IgD-negative memory B cell (primary cell): Measurements from ENCODE around the gene UNC13D. TPM values are rescaled to one million over a fixed set of nuclear protein-coding genes. Genes with fewer than 3 reads are reported as not detected.
"Not testable (repeated sequence)": the region's sequence is repeated elsewhere in the genome, so short reads cannot be mapped to it uniquely, and the experiment has no call there.

ENCODE experiments used
- H3K27ac Mint-ChIP-seq, 3 donors: one replicate each; pipeline ENCODE4 v1.8.0; 2020 to 2022; ENCODE audit warnings: mild to moderate bottlenecking in 3 of 3, mixed read lengths in 3 of 3, moderate library complexity in 1 of 3
- H3K27me3 Mint-ChIP-seq: one replicate; pipeline ENCODE4 v1.8.0; 2021; ENCODE audit warnings: mixed read lengths
- H3K36me3 Mint-ChIP-seq: one replicate; pipeline ENCODE4 v1.8.0; 2020; ENCODE audit warnings: mild to moderate bottlenecking, mixed read lengths
- H3K4me1 Mint-ChIP-seq, 3 donors: one replicate each; pipeline ENCODE4 v1.8.0; 2020 to 2022; ENCODE audit warnings: mixed read lengths in 3 of 3, mild to moderate bottlenecking in 1 of 3
- H3K4me3 Mint-ChIP-seq, 4 donors: one replicate each; pipeline ENCODE4 v1.8.0; 2020 to 2022; ENCODE audit warnings: mild to moderate bottlenecking in 4 of 4, mixed read lengths in 4 of 4, moderate library complexity in 3 of 4
- H3K9me3 Mint-ChIP-seq, 3 donors: one replicate each; pipeline ENCODE4 v1.8.0; 2020 to 2021; ENCODE audit warnings: mixed read lengths in 3 of 3, mild to moderate bottlenecking in 1 of 3
- polyA plus RNA-seq: library from polyadenylated mRNA; unstranded; fragments of 300-500 nt; fragmentation: Illumina TruSeq; gene quantifications from one replicate; pipeline ENCODE4 v1.2.3, GENCODE V29; 2021

The UNC13D gene
- polyA plus RNA-seq, 1 donor from 2014 or later: 42.0 TPM

GRCh38 chr17:75815399-75815798 is 28.8 kb downstream of the UNC13D start:
- Mint-ChIP-seq H3K36me3 (no peaks in the 10 kb centered on the region), H3K4me3 (no peak overlapping the region), H3K9me3 (no peaks in the 10 kb centered on the region), H3K27ac (no peak overlapping the region), H3K27me3 (no peaks in the 10 kb centered on the region), H3K4me1 (no peaks in the 10 kb centered on the region)

DNA sequence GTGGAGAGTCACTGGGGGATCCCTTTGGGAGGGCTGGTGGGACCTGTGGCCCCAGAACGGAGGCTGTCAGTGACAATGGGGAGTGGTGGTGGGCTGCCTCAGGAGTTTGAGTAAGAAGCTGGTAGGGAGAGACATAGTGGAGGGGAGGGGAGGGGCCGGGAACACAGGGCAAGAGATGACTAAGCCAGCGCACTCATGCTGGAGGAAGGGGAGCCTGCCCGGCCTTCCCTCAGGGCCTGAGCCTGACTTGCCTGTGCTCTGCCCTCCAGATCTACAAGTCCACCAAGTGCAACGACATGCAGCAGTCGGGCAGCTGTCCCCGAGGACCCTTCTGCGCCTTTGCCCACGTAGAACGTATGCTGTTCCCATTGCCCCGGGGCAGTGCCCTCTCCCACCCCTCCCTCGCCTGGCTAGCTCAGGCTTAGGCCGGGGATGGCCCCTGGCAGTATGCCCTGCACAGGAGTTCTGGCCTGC is 29.3 kb downstream of the UNC13D start:
- Mint-ChIP-seq H3K4me1 (no peaks in the 10 kb centered on the region), H3K27ac (no peak overlapping the region), H3K36me3 (no peaks in the 10 kb centered on the region), H3K27me3 (no peaks in the 10 kb centered on the region), H3K4me3 (no peak overlapping the region), H3K9me3 (no peaks in the 10 kb centered on the region)

GRCh38 chr17:75814021-75814395 is 30.2 kb downstream of the UNC13D start:
- Mint-ChIP-seq H3K4me3 (no peak overlapping the region), H3K36me3 (no peaks in the 10 kb centered on the region), H3K4me1 (peaks cover 0 to 2% (median 2%) of the 10 kb centered on the region in 3 donors), H3K27ac (no peak overlapping the region), H3K27me3 (no peaks in the 10 kb centered on the region), H3K9me3 (no peaks in the 10 kb centered on the region)

DNA sequence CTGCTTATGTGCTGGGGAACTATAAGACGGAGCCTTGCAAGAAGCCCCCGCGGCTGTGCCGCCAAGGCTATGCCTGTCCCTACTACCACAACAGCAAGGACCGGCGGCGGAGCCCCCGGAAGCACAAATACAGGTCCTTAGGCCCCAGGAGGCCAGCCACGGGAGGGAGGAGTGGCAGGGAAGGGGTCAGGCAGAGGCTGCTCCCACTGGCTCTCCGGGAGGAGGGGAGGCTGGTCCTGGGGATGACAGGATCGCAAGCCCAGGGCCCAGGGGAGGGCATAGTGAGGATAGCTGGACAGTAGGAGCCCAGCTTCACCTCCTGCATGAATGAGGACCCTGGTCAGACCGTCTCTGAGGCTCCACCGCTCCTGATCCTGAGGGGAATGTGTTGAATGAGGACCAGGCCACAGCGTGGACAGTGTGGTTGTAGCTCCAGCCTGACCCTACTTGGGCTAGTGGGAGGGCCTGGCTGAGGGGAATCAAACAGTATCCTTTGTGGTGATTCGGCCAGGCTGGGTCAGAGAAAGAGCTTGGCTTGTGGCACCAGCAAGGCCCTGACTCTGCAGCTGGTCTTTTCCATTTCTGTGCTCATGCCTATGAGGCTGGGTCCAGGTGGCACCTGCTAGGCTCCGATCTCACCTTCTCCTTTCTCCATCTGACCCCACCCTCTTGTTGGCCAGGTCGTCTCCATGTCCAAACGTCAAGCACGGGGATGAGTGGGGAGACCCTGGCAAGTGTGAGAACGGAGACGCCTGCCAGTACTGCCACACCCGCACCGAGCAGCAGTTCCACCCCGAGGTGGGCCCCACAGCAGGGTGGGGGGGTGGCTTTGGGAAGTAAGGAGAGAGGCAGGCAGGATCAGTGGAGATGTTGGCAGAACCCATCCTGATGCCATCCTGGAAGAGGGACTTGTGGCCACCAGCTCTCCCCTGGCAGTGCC is 30.9 kb downstream of the UNC13D start:
- H3K27me3 Mint-ChIP-seq: no peaks in the 10 kb centered on the region
- no peak overlapping the region for H3K27ac Mint-ChIP-seq
- H3K36me3 Mint-ChIP-seq: no peaks in the 10 kb centered on the region
- no peaks in the 10 kb centered on the region for H3K9me3 Mint-ChIP-seq
- H3K4me3 Mint-ChIP-seq: no peak overlapping the region
- H3K4me1 Mint-ChIP-seq: peaks cover 4 to 8% (median 7%) of the 10 kb centered on the region in 3 donors

GRCh38 chr17:75812096-75813013 is 31.8 kb downstream of the UNC13D start:
- Mint-ChIP-seq H3K27ac (peak overlapping the region in 1 of 3 donors; percentile 50), H3K4me3 (no peak overlapping the region), H3K9me3 (no peaks in the 10 kb centered on the region), H3K36me3 (no peaks in the 10 kb centered on the region), H3K4me1 (peaks cover 5 to 11% (median 7%) of the 10 kb centered on the region in 3 donors), H3K27me3 (no peaks in the 10 kb centered on the region)

GRCh38 chr17:75811174-75811573 is 33.0 kb downstream of the UNC13D start:
- H3K27ac Mint-ChIP-seq: no peak overlapping the region
- H3K36me3 Mint-ChIP-seq: no peaks in the 10 kb centered on the region
- no peaks in the 10 kb centered on the region for H3K9me3 Mint-ChIP-seq
- peaks cover 5 to 11% (median 7%) of the 10 kb centered on the region in 3 donors for H3K4me1 Mint-ChIP-seq
- no peak overlapping the region for H3K4me3 Mint-ChIP-seq
- H3K27me3 Mint-ChIP-seq: no peaks in the 10 kb centered on the region

DNA sequence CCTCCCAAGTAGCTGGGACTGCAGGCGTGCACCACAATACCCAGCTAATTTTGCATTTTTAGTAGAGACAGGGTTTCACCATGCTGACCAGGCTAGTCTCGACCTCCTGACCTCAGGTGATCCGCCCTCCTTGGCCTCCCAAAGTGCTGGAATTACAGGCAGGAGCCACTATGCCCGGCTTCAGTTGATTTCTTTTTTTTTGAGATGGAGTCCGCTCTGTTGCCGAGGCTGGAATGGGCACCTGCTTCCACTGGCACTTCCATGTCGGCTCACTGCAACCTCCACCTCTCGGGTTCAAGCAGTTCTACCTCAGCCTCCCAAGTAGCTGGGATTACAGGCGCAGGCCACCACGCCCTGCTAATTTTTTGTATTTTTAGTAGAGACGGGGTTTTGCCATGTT is 33.4 kb downstream of the UNC13D start:
- H3K27me3 Mint-ChIP-seq, H3K9me3 Mint-ChIP-seq, H3K27ac Mint-ChIP-seq, H3K4me3 Mint-ChIP-seq, H3K36me3 Mint-ChIP-seq: not testable (repeated sequence)
- H3K4me1 Mint-ChIP-seq: peaks cover 5 to 11% (median 7%) of the 10 kb centered on the region in 3 donors

DNA sequence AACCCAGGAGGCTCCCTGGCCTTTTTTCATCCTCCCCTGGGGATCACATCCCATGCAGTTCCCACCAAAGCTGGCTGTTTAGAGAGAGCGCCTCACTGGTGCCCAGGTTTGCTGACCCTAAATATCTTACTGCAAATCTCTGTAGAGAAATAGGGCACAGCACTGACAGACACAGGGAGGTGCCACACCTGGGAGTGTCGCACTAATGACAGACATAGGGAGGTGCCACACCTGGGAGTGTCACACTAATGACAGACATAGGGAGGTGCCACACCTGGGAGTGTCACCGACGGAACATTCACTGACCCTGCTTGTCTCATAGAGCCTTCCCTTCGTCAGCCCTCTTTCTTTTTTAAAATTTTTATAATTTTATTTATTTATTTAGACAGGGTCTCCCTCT is 34.0 kb downstream of the UNC13D start:
- Mint-ChIP-seq H3K4me1 (peaks cover 5 to 11% (median 7%) of the 10 kb centered on the region in 3 donors), H3K27me3 (no peaks in the 10 kb centered on the region), H3K36me3 (no peaks in the 10 kb centered on the region), H3K4me3 (no peak overlapping the region), H3K9me3 (no peaks in the 10 kb centered on the region), H3K27ac (no peak overlapping the region)

GRCh38 chr17:75809631-75810111 is 34.5 kb downstream of the UNC13D start:
- Mint-ChIP-seq H3K27me3 (no peaks in the 10 kb centered on the region), H3K27ac (no peak overlapping the region), H3K36me3 (no peaks in the 10 kb centered on the region)

DNA sequence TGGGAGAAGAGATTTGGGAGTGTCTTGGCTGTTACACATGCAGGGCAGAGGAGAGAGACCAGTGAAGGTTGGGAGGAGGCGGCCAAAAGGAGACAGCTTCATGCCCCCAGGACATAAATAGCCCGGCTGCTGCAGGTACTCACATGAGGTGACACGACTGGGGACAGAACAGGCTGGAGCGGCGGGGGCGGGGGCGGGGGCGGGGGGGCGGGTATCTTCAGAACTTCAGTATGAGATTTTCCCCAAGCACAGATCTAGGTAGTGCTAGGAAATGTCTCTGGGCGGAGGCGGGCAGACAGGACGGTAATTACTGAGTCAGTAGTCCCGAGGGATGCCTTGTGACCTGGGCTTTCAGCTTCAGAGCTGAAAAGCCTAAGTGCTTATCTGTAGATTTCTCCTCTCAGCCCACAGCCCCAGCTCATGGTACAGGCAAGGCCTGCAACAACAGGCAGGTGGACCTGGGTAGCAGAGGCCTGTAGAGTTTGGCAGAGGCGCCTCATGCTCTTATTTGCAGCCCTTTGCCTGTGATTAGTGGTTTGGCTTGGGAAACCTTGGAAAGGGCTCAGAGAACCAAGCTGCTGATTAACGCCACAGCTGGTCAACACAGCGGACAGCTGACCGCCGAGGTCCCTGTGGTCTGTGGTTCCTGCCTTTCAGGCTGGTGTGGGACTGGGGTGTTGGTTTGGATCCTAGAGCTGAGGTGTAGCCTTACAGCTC is 35.1 kb downstream of the UNC13D start:
- H3K27ac Mint-ChIP-seq: peak overlapping the region in 1 of 3 donors; percentile 47
- H3K36me3 Mint-ChIP-seq: no peaks in the 10 kb centered on the region
- H3K9me3 Mint-ChIP-seq: no peaks in the 10 kb centered on the region
- H3K4me3 Mint-ChIP-seq: peak overlapping the region in 1 of 4 donors; percentile 47
- no peaks in the 10 kb centered on the region for H3K27me3 Mint-ChIP-seq
- peaks cover 5 to 11% (median 7%) of the 10 kb centered on the region in 3 donors for H3K4me1 Mint-ChIP-seq

More at GRCh38 chr17:75809631-75810111, 34.5 kb downstream of the UNC13D start:
- no peak overlapping the region for H3K4me3 Mint-ChIP-seq
- no peaks in the 10 kb centered on the region for H3K9me3 Mint-ChIP-seq
- H3K4me1 Mint-ChIP-seq: peaks cover 5 to 11% (median 7%) of the 10 kb centered on the region in 3 donors

DNA sequence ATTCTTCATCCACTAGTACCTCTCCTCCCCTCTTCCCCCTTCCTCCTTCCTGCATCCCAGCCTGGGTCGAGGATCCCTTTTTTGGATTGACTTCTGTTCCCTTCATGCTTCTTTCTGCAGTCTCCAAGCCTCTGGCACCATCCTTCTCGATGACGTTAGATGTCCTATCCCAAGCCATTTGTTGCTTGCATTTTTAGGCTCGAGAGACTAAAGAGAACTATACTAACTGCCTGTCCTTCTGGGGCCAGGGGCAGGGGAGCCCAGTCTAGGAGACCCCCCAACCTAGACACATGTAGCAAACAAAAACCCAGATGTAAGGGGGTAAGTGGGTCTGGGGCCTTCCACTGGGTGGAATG is 35.7 kb downstream of the UNC13D start:
- Mint-ChIP-seq H3K27me3 (no peaks in the 10 kb centered on the region), H3K9me3 (no peaks in the 10 kb centered on the region), H3K27ac (peak overlapping the region in 2 of 3 donors; percentile 20 to 47), H3K36me3 (peaks cover under 1% of the 10 kb centered on the region), H3K4me1 (peaks cover 9 to 12% (median 10%) of the 10 kb centered on the region in 3 donors), H3K4me3 (no peak overlapping the region)

DNA sequence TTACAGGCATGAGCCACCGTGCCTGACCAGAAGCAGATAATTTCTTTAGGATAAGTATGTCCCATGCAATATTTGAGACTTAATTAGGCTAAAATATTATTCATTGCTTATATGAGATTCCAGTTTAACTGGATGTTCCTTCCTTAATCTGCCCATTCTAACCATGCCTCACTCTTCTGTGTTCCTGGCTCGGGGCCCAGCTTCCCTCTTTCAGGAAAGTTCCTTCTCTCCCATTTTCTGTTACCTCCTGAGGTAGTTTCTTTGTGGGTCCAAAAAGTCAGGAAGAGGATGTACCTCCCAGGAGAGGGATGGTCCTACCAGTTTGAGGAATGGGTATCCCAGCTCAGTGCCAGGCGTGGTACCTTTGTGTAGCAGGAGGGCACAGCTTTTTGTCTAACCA is 36.3 kb downstream of the UNC13D start:
- peak overlapping the region in 2 of 3 donors; percentile 47 to 55 for H3K27ac Mint-ChIP-seq
- H3K27me3 Mint-ChIP-seq: no peaks in the 10 kb centered on the region
- no peaks in the 10 kb centered on the region for H3K9me3 Mint-ChIP-seq
- peaks cover 9 to 13% (median 12%) of the 10 kb centered on the region in 3 donors for H3K4me1 Mint-ChIP-seq
- H3K4me3 Mint-ChIP-seq: no peak overlapping the region
- peaks cover 3% of the 10 kb centered on the region for H3K36me3 Mint-ChIP-seq

- peaks cover 3% of the 10 kb centered on the region for H3K36me3 Mint-ChIP-seq
- H3K9me3 Mint-ChIP-seq: no peaks in the 10 kb centered on the region
- no peaks in the 10 kb centered on the region for H3K27me3 Mint-ChIP-seq
- H3K4me1 Mint-ChIP-seq: peaks cover 9 to 13% (median 12%) of the 10 kb centered on the region in 3 donors
- peak overlapping the region in 1 of 3 donors; percentile 62 for H3K27ac Mint-ChIP-seq
- no peak overlapping the region for H3K4me3 Mint-ChIP-seq
Measured at GRCh38 chr17:75806822-75807500, 37.2 kb downstream of the UNC13D start.

- Mint-ChIP-seq H3K27me3 (no peaks in the 10 kb centered on the region), H3K9me3 (no peaks in the 10 kb centered on the region), H3K36me3 (peaks cover 4% of the 10 kb centered on the region), H3K27ac (peak overlapping the region in 1 of 3 donors; percentile 10), H3K4me3 (no peak overlapping the region), H3K4me1 (peaks cover 6 to 16% (median 12%) of the 10 kb centered on the region in 3 donors)
Measured at GRCh38 chr17:75803883-75804282, 40.3 kb downstream of the UNC13D start.
